VCaP (cell line): Measurements from ENCODE around the gene GRIK4.
"Not testable (repeated sequence)": the region's sequence is repeated elsewhere in the genome, so short reads cannot be mapped to it uniquely, and the experiment has no call there.

Experiments used
- H3K27ac ChIP-seq: fragments of 450-650 bp; 2 replicates; pipeline ENCODE4 v1.5.1; 2017
- CTCF ChIP-seq: fragments of 450-650 bp; conservative IDR thresholded peaks from 2 replicates; pipeline ENCODE4 v1.5.1; 2017; ENCODE audit warnings: mild to moderate bottlenecking, moderate library complexity

Gene GRIK4

GRCh38 chr11:121006922-121007321 is 495.4 kb downstream of the GRIK4 start:
- TF ChIP-seq CTCF, result no peak

GRCh38 chr11:121008551-121008950 is 497.0 kb downstream of the GRIK4 start:
- no peak overlapping the region for H3K27ac ChIP-seq
- no peak for TF ChIP-seq CTCF

More at GRCh38 chr11:121006922-121007321, 495.4 kb downstream of the GRIK4 start:
- H3K27ac ChIP-seq, result no peak overlapping the region

GRCh38 chr11:121012091-121012490 is 500.5 kb downstream of the GRIK4 start:
- TF ChIP-seq CTCF, result no peak
- no peak overlapping the region for H3K27ac ChIP-seq

- no peak for TF ChIP-seq CTCF
Measured at GRCh38 chr11:121018746-121019145, 507.2 kb downstream of the GRIK4 start.

GRCh38 chr11:121021718-121022117 is 510.2 kb downstream of the GRIK4 start:
- H3K27ac ChIP-seq, result not testable (repeated sequence)

More at GRCh38 chr11:121018746-121019145, 507.2 kb downstream of the GRIK4 start:
- H3K27ac ChIP-seq, result no peak overlapping the region

- TF ChIP-seq CTCF, result no peak
- peak within 1 kb of the TSS; percentile 88 for H3K27ac ChIP-seq
Measured at GRCh38 chr11:121023848-121024751, 512.6 kb downstream of the GRIK4 start, which contains the start of gene TBCEL. Gene TBCEL (plus strand): TSS chr11:121024102. CDS start chr11:121045691, 21,589 bp downstream.

- no peak for TF ChIP-seq CTCF
- H3K27ac ChIP-seq, result peak overlapping the region; percentile 88; the same call in 1 of the 2 replicates
Measured at GRCh38 chr11:121024989-121025388, 513.4 kb downstream of the GRIK4 start.

GRCh38 chr11:121029153-121029552 is 517.6 kb downstream of the GRIK4 start:
- no peak overlapping the region for H3K27ac ChIP-seq
- no peak for TF ChIP-seq CTCF
